ENCODE results near the gene NFAT5. TPM values are rescaled to one million over a fixed set of nuclear protein-coding genes. Genes with fewer than 3 reads are reported as not detected.

The NFAT5 gene
- total RNA-seq, 2 donors from 2014 or later: 30.2 to 34.9 TPM

DNA sequence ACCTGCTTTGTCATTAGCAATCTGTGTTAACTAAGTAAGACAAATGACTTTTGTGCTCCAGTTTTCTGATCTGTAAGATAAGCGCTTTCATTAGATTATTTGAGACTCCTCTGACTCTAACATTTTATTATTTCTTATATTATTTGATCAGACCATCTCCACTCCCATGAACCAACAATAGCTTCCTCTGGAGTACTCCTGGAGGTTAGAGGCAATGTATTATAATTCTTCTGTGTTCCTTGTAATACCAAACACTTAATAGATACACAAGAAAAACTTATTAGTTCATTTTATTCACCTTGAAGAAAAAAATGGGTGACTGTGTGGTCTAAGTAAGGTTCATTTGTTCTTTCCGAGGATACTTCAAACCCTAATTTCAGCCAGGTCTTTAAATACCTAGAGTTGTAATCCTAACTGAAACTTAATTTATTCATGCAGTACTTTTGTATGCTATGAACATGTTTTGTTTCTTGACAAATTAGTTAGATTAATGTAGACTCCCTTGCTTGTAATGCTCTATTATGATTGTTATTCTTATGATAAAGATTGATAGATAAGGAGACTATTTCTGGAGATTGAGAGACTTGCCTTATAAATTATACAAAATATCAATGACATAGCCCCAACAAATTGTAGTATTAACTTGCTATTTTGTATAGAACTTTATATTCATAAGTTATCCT lies 106.7 kb downstream of the NFAT5 start:
- DNase-seq (no peak), ATAC-seq (no peak)
- intact Hi-C loops (cut with DNase I, micrococcal nuclease): no loop called here

DNA sequence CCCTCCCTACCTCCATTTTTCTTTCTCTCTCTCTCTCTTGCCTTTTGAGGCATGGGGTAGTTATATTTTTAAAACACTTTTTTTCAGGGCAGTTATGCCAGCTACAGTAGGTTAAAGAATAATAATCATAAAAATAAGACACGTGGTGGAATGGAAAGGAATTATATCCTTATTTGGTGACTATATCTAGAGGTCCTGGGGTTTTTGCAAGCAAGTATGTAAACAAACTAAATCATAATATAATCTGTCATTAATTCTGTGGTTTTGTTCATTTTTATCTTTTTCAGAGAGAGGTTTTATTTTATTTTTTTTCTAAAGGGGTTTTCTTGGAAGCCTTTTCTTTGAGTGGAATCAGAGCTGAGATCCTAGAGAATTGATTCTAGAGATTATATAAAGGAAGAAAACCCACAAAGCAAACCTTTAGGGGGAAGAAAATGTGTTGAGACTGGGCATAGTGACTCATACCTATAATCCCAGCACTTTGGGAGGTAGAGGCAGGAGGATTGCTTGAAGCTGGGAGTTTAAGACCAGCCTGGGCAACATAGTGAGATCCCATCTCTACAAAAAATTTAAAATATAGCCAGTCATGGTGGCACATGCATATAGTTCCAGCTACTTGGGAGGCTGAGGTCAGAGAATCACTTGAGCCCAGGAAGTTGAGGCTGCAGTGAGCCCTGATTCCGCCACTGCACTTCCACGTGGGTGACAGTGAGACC lies 107.4 kb downstream of the NFAT5 start:
- DNase-seq (no peak), ATAC-seq (no peak)
- intact Hi-C loops (cut with DNase I, micrococcal nuclease): no loop called here

DNA sequence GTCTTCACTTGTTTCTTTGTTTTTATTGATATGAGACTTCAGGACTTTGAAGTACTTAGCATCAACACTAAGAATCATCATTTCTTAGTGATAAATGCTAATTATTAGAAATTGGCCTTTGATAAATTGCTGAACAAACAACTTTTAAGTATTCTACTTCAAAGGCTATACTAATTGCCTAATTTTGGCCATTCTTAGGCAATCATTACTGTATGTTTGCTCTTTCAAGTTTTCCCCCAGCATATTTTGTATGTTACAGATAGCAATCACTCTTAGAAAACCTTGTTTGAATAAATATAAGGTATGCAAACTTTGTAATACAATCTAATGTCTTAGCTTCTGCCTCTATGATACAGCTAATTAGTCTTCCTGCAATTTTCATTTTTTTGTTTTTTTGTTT lies 114.6 kb downstream of the NFAT5 start:
- no peak for DNase-seq
- intact Hi-C loops (cut with DNase I, micrococcal nuclease): no loop called here
- no peak for ATAC-seq

DNA sequence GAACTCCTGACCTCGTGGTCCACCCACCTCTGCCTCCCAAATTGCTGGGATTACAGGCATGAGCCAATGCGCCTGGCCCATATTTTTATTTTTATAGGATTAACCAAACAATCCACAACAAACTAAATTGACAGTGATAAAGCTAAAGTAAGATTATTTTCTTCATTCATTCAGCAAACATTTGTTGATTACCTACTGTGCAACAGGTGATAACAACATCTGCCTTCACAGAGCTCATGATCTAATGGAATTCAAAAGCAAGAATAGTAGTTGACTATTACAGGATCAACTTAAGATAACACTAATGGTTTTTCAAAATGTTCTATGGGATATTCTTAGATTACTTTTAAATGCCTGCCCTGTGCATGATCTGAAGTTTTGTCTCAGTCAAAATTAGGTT lies 122.8 kb downstream of the NFAT5 start:
- ATAC-seq (no peak), DNase-seq (no peak)
- intact Hi-C loops (cut with DNase I, micrococcal nuclease): no loop called here

DNA sequence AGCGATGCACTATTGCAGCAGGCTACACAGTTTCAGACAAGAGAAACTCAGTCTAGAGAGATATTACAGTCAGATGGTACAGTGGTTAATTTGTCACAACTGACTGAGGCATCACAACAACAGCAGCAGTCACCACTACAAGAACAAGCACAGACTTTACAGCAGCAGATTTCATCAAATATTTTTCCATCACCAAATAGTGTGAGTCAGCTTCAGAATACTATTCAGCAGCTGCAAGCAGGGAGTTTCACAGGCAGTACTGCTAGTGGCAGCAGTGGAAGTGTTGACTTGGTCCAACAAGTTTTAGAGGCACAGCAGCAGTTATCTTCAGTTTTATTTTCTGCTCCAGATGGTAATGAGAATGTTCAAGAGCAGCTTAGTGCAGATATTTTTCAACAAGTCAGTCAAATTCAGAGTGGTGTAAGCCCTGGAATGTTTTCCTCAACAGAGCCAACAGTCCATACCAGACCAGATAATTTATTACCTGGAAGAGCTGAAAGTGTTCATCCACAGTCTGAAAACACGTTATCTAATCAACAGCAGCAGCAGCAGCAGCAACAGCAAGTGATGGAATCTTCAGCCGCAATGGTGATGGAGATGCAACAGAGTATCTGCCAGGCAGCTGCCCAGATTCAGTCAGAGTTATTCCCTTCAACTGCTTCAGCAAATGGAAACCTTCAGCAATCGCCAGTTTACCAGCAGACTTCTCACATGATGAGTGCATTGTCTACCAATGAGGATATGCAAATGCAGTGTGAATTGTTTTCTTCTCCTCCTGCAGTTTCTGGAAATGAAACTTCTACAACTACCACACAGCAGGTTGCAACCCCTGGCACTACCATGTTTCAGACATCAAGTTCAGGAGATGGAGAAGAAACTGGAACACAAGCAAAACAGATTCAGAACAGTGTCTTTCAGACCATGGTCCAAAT lies 126.5 kb downstream of the NFAT5 start:
- ATAC-seq (no peak), DNase-seq (no peak)
- intact Hi-C loops (cut with DNase I, micrococcal nuclease): no loop called here

DNA sequence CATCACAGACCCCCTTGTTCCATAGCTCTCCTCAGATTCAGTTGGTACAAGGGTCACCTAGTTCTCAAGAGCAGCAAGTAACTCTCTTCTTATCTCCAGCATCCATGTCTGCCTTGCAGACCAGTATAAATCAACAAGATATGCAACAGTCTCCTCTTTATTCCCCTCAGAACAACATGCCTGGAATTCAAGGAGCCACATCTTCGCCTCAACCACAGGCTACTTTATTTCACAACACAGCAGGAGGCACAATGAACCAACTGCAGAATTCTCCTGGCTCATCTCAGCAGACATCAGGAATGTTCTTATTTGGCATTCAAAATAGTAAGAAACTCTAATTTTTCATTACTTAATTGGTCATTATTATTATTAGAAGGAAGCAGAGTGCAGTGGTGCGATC lies 128.2 kb downstream of the NFAT5 start:
- intact Hi-C loops (cut with DNase I, micrococcal nuclease): no loop called here
- no peak for DNase-seq
- no peak for ATAC-seq

DNA sequence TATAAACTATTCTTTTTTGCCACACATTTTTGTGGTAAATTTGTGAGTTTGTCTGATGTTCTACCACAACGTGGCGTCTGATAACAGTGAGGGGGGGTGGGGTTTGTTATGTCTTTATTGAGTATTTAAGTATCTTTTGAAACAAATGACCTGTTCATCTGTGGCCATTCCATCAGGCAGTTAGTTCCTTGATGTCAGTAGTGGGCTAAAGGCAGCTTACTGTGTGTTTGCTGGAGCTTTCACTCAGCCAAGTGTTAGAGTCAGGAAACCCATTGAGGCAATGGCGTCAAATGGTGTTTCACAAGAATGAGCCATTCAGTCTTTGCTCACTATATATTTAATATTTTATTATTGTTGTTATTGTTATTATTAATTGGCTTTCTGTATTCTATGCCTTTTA lies 132.6 kb downstream of the NFAT5 start:
- intact Hi-C loops (cut with DNase I, micrococcal nuclease): no loop called here
- ATAC-seq: no peak
- DNase-seq: no peak

DNA sequence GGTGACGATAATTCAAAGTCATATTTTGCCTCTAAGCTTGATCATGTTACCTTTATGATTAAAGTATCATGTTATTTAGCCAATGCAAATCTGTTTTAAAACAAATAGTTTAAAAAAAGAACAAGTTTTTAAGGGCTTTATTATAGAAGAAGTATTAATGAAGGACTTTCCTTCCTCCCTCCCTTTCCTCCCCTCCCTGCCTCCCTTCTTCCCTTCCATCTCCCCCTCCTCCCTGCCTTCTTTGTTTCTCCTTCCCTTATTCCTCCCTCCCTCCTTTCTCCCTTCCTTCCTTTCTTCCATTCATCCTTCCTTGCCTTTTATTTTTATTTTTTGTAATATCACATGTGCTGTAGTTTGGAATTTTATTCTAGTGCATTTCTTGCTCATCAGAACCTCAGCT lies 134.1 kb downstream of the NFAT5 start:
- intact Hi-C loops (cut with DNase I, micrococcal nuclease): no loop called here
- ATAC-seq (no peak), DNase-seq (no peak)

DNA sequence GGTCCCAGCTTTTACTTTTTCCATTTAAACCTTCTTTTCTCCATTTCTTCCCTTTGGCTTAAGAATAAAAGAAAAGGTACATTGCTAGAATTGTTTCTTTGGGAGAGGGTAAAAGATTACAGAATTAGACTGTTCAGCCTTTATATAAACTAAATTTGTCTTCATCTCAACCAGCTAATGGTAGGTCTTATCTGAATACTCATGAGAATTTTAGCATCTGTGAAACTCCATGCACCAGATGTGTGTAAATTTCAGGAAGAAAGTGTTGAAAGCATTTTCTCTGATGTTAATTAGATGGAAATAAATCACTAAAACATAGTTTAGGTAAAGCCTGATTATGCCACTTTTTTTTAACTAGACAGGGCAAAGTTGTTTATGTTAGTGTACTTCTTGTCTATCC lies 135.7 kb downstream of the NFAT5 start:
- DNase-seq: no peak
- ATAC-seq: no peak
- intact Hi-C loops (cut with DNase I, micrococcal nuclease): no loop called here

DNA sequence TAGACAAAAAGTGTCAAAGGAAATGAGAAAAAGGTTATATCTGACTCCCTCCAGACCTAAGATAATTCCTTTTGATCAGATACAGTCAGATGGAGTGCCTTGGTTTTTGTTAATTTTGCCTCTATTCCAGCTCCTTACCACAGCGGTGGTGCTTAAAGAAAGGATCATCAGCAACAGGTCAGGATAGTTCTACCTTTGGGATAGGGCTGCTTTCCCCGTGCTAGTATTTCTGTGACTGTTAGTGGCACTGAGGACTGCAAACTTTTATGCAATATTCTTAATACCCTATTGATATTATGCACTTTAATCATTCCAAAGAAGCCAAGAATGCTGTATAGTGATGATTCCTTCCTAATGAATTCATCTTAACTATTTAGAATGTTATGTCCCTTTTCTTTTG lies 136.1 kb downstream of the NFAT5 start:
- intact Hi-C loops (cut with DNase I, micrococcal nuclease): no loop called here
- no peak for DNase-seq
- no peak for ATAC-seq

DNA sequence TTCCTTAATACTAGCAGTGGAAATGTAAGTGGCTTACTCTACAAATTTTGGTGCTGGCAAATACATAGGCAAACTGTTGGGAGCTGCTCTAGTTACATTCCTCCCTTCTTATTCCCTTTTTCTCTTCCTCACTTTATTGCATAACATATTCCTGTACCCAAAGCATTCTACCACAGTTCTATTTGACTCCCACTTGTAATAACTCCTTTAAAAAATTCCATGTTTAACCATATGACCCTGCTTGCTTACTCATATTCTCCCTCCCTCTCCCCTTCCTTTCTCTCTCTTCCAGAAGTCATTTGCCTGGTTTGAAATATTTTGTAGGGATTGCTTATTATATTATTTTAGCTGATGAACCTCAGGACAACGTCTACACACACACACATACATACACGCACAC lies 137.9 kb downstream of the NFAT5 start:
- DNase-seq (no peak), ATAC-seq (no peak)
- intact Hi-C loops (cut with DNase I, micrococcal nuclease): no loop called here

DNA sequence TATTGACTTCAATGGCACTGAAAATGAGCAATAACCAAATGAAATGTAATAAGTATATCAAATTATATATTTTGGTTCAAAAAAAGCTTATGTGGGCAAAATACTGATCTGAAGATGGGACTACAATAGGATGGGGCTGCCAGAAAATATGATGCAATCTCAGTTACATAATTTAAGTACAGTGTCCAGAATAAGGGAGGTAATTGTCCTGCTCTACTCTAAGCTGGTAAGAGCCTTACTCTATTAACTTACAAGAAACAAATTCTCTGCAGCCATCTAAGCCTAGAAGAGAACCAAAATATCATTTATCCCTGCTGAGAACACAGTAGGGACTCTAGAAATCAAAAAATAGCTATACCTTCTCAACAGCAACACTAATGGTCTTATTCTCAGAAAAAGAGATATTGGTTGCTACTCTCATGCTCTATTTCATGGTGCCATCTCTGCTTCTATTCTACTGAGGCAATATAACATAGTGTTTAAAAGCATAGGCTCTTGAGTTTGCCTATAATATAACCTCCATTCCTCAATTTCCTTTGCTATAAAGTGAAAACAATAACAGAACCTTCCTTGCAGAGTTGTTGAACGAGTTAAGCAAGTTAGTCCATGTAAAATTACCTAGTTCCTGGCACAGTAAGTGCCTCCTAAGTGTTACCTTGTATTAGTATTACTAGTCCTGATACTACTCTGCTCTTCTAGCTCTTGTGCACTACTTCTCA lies 140.6 kb downstream of the NFAT5 start:
- intact Hi-C loops (cut with DNase I, micrococcal nuclease): no loop called here
- ATAC-seq: peak; percentile 60
- no peak for DNase-seq

DNA sequence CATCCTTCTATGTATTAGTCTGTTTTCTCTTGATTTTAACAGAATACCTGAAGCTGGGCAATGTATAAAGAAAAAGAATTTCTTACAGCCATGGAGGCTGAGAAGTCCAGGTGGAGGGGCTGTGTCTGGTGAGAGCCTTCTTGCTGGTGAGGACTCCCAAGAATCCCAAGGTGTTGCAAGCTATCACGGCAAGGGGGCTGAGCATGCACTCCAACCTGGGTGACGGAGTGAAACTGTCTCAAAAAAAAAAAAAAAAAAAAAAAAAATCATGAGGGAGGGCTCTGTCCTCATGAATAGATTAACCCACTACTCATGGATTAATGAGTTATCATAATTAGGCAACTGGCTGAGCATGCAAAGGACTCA lies 141.2 kb downstream of the NFAT5 start:
- no peak for DNase-seq
- intact Hi-C loops (cut with DNase I, micrococcal nuclease): no loop called here
- no peak for ATAC-seq

DNA sequence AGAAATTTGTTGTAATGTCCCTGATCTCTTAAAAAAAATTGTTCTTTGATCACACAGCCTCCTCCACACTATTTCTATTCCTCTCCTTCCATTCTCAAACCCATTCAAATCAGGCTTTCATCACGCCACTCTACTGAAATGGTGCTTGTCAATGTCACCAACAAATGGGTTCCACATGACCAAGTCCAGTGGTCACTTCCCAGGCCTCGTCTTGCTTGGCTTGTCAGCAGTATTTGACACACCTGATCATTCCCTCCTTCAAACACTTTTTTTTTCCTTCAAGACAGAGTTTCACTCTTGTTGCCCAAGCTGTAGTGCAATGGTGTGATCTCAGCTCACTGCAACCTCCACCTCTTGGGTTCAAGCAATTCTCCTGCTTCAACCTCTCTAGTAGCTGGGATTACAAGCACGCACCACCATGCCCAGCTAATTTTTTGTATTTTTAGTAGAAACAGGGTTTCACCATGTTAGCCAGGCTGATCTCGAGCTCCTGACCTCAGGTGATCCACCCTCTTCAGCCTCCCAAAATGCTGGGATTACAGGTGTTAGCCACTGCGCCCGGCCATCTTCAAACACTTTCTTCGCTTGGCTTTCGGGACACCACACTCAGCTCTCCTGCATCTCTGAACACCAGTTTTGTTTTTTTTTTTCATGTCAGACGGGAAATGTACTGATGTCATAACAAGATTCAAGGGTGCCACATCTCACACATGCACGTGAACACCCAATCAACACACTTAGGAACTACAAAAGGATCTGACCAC lies 142.3 kb downstream of the NFAT5 start:
- intact Hi-C loops (cut with DNase I, micrococcal nuclease): loop anchor here in 1 of 2 donors (2.0 kb wide), 1 partner anchor 47 kb away; the partner anchor contains the start of gene NOB1
- ATAC-seq (no peak), DNase-seq (no peak)

DNA sequence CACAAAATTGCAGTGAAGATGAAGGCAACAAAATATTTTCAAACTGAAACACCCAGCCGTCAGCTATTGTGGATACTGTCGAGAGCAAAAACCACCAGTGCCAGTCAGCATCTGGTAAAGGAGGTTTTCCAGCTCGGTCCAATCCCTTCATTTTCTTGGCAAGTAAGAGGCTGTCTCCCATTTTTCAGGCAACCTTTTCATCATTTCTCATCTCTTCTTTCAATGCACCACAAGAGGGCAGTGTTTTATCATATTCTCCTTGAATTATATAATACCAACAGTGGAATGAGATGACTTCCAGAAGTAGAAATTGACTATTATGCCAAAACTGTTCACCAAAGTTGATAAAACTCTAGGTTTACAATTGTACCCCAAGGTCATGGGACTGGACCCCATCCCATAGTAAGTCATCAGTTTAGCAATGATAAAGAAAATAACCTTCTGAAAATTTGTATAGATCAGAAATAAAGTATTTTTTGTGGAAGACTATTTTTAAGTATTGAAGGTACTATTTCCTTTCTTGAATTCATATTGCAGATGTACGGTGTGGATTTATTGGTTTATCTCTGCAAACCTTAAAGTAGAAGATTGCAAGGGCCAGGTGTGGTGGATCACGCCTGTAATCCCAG lies 143.8 kb downstream of the NFAT5 start:
- intact Hi-C loops (cut with DNase I, micrococcal nuclease): loop anchor here in 1 of 2 donors (2.0 kb wide), 1 partner anchor 45 kb away; the partner anchor contains the start of gene NOB1
- ATAC-seq (peak; percentile 47), DNase-seq (no peak)

DNA sequence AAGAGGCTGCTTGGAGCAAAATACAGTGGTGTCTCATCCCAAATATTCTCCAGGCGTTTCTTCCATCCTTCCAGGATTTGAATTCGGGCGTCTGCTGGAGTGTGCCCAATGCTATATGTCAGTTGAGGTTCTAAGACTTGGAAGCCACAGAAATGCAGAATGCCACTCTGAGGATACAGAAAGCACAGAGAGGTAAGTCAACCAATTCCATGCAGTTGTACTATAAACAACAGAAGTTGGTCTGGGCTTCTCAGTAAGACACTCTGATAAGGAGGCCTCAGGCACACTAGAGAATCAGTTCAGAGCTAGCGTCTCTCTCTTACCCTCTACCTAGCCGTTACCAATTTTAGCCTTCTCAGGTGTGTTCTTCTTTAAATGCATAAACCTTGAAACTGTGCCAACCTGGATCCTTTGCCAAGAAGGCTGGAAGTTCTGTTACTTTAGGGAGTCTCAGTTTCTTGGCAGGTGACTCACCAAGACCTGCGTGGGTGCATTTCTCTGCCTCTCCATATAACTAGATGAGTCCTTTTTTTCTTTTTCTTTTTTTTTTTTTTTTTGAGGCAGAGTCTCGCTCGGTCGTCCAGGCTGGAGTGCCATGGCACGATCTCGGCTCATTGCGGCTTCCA lies 145.5 kb downstream of the NFAT5 start:
- peak; percentile 53 to 54 for DNase-seq
- intact Hi-C loops (cut with DNase I, micrococcal nuclease): no loop called here
- peak; percentile 71 for ATAC-seq

DNA sequence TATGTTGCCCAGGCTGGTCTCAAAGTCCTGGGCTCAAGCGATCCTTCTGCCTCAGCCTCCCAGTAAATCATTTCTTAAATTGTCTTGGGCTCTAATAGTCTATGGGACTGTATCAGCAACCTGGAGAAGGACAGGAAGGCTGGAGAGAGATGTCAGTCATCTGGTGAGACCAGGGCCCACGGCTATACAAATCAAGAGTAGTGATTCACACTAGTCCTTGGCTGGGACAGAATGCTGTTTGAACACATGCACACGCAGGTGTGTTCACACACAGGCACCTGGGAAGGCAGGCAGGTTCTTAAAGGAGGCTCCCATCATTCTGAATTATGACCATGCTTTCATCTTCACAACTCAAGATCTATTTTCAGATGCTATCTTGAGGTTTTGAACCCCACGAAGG lies 146.5 kb downstream of the NFAT5 start:
- ATAC-seq: no peak
- intact Hi-C loops (cut with DNase I, micrococcal nuclease): no loop called here
- DNase-seq: no peak
